ENCODE measurements around the gene SLCO3A1.

Gene SLCO3A1

DNA sequence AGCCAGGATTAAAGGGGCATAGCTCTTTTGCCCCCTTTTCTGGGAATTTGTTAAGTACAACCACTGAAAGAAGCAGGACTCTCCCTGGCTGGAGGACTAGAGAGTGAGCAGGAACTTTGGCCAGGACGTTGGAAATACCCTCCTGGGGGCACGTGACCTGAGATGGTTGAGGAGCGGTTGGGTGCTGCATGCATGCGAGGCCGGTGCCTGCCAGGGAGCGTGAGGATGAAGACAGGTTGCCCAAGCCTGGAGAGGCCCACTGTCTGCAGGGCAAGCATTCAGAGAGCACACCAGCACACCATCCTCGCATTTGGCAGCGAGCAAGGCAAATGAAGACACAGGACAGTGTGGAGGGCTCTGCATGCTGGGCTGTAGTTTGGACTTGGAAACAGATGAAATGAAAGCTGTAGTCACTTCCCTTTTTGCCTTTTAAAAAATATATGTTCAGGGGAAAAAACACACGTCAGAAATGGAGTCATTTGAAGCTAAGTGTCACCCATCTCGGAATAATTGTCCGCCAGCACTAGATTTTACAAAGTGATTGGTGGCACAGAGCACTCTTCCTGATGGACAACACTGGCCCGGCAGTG lies 217.6 kb downstream of the SLCO3A1 start:
- no peak for DNase-seq (ENCODE audit: low spot score)

DNA sequence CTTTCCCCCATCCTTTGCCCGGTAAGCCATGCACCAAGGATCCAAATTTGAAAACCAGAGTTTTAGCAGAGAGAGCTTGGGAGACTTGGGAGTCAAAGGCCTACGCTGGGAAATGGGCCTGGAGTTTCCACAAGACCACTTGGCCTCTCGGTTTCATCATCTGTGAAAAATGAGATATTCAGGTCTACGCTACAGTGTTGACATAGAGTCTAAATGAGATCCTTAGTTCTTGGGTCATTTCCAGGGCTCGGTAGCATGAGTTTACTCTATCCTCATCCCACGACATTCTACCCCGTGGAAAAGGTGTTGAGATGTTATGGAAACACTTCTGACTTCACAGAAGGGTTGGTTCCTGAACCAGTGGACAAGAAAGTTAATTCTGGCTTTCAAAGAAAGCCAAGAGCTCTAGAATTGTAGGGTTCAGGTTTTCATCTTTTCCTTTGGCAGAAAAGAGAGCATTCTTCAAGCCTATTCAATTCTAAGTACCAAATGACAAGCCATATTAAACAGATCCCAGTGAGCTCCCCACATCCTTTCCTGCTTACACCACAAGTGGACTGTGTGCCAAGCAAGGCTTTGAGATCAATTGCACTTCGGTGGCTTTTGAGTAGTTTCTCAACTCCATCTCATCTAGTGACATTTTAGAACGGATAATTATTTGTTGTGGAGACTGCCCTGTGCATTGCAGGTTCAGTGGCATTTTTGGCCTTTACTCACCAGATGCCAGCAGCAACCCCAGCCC lies 219.7 kb downstream of the SLCO3A1 start:
- no peak for DNase-seq (ENCODE audit: low spot score)

DNA sequence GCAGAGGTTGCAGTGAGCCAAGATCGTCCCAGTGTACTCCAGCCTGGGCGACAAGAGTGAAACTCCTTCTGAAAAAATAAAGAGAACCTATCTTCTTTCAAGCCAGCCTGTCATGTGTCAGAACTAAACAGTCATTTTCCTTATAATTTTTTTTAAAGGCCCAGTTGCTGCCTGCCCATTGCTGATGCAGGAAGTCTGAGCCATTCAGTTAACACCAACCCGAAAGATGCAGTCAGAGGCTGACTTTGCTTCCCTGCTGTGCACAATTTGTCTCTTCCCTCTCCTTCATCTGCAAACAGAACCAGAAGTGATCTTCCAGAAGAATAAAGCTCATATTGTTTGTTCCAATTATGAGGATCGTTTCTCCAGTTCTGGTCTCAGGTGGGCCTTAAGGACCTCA lies 220.6 kb downstream of the SLCO3A1 start:
- DNase-seq (ENCODE audit: low spot score) = no peak

DNA sequence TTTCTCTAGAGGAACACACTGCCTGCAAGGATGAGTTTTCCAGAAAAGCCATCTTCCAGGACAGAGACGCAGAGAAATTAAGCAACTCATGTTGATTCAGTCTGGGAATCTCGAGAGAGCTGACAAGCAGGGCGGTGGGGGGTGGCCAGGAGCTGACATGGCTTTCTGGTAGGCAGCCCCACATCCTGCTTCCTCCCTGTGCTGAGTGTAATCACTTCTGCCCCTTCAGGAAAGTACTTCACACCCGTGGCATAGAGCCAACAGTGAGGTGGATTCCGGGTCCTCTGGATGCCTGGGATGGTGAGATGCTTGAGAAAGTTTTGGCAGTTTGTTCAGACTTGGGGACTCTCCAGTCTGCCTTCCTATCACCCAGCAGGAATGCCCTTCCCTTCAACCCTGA lies 221.1 kb downstream of the SLCO3A1 start:
- DNase-seq (ENCODE audit: low spot score) = peak; percentile 62

DNA sequence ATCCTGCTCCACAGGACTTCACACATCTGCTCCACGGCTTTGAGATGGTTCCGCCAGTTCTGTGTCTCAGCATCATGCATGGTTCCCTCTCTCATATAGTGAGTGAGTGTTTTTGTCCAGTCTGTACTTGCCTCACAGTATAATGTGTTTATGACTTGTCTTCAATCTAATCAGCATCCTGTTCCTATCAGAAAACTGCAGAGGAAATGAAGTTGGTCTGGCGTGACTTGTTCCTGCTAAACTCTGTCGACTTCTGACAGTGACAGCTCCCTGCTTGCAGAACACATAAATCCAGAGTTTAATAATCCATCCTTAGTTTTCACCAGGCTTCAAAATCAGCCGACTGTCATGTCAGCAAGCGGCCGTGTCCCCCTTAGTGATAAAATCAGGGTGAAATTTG lies 222.3 kb downstream of the SLCO3A1 start:
- no peak for DNase-seq (ENCODE audit: low spot score)

DNA sequence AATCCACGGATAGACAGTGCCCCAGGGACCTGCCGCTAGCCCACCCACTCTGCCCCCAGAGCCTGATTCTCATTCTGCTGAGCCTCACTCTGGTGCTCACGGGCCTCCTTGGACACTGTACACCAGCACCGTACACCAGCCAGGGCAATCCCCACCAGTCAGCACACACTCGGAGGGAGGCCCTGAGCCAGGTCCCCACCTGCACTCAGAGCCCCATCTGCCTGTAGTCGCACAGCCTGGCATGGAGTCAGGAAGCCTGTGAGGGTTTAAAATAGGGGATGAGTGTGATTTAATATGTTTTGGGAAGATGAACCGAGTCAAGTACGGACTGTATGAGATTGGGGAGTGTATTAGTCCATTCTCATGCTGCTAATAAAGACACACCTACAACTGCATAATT lies 223.0 kb downstream of the SLCO3A1 start:
- no peak for DNase-seq (ENCODE audit: low spot score)

DNA sequence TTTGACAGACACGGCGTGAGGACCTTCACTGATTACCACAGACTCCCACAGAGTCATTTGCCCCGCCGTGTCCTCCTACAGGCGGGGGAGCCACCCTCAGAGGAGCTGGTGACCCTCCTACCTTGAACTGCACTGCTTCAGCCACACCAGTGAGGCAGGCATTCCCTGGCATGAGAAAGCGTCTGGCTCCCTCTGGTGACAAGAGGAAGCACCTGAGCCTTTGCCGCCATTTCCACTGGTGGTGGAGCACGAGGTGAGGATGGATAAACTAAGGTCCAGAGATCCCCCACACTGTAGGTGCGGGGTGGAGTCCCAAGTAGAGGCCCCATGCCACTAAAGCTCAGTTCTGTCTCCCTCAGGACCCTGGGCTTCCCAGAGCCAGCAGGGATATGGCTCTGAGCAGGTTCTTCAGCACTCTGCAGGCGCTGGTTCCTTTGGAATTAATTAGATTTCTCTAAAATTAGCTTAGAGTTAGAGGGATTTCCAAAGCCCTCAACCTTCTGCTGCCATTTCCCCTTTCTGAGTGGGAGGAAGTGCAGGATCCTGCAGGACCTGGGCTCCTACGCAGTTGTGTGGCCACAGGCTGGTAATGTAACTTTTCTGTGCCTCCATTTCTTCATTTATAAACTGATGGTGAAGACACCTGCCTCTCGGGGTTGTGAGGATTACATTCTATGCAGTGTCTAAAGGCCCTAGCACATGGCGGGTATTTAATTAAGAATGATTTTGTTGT lies 224.0 kb downstream of the SLCO3A1 start:
- peak; percentile 83 for DNase-seq (ENCODE audit: low spot score)

DNA sequence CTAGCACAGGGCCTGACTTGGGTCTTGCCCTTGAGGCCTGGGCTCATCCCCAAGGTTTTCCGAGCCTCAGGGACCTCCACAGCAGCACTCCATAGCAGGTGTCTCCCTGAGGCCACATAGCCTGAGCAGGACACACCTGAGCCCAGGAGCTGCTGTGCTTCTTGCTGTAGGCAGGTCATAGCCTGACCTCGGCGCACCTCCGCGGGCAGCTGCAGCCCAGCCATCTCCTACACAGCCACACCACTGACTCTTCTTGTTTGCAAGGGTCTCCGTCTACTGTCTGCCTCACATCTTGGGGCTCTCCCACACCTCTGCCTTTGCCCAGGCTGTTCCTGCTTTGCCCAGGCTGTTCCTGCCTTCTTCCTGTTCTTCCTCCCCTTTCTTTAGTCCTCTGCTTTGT lies 224.8 kb downstream of the SLCO3A1 start:
- no peak for DNase-seq (ENCODE audit: low spot score)

DNA sequence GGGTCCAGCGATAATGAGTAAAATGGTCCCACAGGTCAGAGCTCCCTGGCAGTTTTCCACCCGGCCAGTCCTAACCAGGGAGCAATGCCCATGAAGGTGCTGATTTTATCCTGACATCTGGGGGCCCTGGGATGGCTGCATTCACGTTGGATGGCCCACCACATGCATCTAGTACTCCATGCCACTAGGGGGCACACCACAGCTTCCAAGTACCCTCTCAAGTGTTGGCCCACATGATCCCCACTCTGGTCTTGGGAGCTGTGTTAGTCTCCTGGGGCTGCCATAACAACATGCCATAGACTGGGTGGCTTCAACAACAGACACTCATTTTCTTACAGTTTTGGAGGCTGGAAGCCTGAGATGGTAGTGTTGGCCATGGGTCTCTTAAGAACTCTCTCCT lies 225.5 kb downstream of the SLCO3A1 start:
- no peak for DNase-seq (ENCODE audit: low spot score)

DNA sequence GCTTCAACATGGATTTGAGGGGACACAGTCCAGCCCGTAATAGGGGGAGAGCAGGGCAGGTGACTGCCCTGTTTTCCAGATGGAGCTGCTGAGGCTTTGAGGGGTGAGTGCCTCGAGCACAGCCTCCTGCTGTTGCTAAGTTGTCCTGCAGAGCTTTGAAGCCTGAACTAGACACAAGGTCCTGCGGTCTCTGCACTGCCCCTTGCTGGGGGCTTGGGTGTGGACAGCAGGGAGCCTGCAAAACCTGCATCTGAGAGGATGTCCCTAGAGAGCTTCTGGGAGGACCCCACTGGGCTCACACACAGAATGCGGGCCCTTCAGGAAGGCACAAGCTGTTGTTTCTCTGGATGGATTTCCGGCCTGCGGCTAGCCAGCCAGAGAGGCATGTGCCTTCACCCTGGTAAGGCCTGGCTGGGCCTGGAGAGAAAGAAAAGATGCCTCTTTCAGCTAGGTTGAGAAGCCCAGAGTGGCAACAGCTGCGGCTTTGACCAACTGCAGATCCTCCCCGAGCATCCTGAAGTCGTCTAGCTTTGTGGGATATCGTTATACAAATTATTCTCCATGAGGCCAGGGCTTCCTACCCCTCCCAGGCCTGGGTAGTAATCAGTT lies 226.2 kb downstream of the SLCO3A1 start:
- DNase-seq (ENCODE audit: low spot score) = no peak

DNA sequence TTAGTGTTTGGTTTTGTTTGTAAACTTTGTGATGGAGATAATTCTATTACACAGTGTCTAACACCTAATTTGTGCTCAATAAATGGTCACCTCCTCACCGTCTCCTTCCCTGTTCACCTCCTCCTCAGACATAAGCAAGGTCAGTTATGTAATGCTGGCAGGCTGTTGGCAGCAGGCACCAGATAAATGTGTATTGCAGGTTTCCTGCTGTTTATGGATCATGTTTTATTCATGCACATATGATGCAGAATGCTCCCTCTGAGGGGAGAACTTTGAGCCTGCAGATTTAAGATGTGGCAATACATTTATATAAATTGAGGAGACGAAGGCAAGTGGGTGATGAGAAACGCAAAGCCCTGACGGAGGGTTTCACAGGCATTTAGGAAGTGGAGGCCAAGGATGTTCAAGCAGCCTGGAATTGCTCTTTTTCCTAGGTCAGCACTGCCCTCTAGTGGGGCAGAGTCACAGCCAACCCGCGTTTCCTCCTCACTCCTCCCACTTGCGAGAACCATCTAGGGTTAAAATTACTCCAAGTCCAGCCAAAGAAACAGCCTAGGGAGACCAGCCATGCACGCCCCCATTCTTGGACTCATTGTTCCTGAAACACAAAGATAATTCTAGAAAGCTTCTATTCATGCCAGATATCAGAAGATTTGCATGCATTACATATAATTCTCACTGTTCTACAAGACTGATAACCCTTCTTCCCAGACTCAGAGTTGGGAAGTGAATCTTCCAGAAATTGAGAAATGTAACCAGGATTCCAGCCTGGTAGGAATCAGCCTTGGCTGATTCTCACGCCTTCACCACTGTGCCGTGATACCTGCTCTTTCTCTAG lies 228.7 kb downstream of the SLCO3A1 start:
- peak; percentile 72 for DNase-seq (ENCODE audit: low spot score)

DNA sequence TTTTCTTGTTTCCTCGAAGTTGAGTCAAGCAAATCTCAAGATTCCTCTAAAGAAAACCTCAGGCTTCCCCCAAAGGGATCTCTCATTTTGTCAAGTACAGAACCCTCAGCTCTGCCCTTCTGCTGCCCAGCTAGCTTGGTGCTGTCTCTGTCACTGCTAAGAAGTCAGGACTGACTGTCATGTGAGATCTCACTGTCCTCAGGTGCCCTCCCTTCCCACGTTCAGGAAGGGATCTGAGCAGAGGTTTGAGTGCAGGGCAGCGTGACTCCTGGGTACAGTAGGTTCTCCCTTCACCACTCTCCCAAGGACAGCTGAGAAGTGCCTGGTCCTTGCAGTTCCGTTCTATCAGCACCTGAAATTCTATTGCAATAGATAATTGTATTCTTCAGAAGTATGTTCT lies 229.7 kb downstream of the SLCO3A1 start:
- no peak for DNase-seq (ENCODE audit: low spot score)

DNA sequence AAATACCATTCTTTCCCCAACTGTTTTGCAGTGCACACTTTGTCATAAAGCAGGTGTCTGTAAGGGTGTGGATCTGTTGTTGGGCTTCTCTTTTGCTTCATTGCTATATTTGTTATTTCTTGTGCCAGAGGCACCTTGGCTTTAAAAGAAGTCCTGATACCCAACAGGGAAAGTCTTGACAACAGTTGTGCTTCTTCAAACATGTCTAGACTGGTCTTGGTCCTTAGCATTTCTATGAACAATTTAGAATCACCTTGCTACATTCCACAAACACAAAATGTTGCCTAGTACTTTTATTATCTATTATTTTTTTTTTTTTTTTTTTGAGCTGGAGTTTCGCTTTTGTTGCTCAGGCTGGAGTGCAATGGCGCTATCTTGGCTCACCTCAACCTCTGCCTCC lies 233.7 kb downstream of the SLCO3A1 start:
- DNase-seq (ENCODE audit: low spot score) = no peak

DNA sequence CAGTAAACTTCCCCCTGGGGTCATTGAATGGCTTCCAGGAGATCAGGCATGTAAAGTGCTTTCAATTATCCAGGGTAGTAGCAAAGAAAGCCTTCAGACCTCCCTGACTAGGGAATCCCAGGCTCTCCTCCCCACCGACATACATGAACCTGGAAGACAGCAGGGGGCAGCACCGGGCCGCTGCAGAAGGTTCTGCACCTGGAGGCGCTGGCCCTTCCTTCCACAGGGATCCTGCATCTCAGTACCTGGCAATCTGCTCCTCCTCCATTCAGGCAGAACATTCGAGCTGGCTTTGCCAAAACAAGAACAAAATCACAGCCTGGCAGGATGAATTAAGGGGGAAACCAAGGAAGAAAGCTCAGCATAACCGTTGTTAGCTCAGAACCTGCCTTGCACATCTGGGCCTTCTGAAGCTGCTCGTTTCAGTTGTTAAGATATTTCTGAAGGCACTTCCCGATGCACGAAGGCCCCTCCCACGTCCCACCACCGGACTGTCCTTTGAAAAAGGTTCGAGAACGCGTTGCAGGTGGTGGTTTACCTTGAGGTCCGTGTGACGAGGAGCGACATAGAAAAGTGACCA lies 237.7 kb downstream of the SLCO3A1 start:
- no peak for DNase-seq (ENCODE audit: low spot score)

DNA sequence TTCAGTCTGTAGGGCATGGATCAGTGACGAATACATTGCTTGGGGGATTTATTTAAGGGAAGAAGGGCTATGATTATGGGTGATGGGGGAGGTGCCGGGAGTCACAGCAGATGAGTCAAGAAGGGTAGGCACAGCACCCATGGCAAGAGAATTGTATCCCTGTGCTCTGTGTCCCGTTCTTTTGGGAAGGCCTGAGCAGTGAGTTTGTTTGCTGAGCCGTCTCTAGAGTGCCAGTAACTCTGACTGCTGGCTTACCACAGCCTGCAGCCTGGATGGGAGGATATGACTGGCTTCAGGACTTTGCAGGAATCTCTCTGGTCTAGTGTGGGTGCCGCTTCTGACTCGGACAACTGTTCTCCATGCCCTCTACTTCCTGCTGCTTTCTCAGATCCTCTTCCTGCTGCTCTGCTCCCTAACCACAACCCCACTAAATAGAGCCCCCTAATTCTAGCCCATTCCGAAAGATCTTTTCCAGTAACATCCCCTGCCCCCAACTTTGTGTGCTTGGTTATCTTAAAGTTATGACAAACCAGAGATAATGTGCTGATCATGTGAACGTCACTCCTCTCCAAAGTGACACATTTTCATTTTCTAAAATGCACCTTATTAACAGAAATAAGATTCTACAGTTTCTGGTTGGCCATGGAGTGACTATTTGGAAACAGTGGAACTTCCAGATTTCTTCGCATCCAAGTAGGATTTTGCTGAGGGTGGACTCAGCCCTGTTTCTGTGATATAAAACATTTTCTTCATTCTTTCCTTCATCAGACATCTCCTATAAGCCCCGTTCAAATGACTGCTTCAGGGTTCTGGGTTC lies 239.0 kb downstream of the SLCO3A1 start:
- no peak for DNase-seq (ENCODE audit: low spot score)

DNA sequence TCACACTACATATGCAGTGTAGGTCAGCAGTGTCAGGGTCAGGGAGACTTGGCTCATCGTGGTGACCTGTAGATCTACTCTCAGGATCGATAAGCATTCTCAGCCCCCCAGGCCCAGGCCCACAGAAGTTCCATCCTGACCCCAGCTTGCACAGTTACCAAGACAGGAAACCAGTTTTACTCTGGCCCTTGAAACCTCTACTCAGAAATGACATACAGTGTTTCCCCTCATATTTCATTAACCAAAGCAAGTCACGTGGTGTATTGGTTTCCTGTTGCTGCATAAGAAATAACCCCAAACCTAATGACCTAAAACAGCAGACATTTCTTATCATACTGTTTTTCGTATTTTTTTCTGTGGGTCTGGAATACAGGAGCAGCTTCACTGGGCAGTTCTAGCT lies 242.2 kb downstream of the SLCO3A1 start:
- no peak for DNase-seq (ENCODE audit: low spot score)

DNA sequence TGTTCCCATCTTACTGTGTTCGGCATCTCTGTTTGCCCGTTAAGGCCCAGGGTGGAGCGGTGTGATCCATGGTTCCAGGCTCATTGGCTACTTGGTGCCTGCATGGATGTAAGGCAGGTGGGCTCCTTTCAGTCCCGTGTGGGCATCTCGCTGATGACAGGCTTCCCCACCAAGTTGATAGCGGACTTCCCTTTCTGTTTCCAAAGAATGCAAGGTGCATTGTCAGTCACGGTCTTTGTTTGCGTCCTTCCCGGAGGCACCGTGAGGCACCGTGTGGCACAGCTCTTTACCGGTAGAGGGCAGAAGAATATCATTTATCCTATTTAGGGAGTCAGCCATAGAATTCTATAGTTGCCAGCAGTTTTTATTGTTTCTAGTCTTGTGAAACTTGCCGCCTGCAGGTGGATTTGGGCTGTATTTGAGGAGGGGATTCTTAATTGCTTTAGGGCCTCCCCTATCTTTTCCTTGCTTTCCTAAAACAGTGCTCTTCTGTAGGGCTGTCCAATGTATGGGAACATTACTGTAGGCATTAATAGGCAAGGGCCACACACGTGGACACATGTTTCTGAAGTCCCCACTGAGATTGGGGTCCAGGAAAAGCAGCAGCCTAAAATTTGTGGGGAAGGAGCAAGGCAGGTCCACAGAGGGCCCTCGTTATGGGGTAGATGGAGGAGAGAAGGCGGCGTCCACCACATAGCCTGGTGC lies 244.1 kb downstream of the SLCO3A1 start:
- peak; percentile 41 for DNase-seq (ENCODE audit: low spot score)

DNA sequence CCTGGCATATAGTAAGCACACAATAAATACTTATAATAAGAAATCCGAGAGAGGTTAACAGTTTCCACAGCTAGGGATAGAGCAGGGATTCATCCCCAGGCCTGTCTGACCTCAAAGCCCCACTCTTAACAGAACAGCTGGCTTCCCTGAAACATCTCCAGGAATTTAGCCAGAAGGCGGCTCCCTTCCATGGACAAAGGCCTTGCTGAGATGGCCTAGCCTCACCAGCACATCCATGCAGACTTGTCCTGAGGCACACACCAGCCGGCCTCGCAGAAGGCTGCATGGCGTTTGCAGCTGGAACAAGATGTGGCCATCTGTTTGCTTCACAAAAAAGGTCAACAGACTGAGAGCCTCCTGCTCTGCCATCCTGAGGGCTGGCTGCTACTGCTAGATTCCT lies 245.4 kb downstream of the SLCO3A1 start:
- DNase-seq (ENCODE audit: low spot score) = no peak

DNA sequence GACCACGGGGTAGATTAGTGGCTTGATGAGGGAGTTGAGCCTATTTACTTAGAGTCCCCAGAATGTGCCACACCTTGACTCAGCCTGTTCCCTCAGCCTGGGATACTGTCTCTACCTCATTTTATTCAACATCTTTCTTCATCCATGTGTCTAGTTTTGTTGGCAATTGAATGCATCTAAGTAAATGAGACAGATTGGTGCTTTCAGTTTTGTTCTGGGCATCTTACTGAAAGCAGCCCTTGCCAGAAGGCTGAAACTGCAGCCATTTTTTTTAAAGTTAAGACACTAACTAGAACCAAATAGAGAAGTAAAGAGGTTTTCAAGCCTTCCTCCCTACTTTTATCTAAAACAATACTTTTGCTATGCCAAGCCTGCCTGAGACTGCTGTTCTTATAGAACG lies 246.8 kb downstream of the SLCO3A1 start:
- no peak for DNase-seq (ENCODE audit: low spot score)

DNA sequence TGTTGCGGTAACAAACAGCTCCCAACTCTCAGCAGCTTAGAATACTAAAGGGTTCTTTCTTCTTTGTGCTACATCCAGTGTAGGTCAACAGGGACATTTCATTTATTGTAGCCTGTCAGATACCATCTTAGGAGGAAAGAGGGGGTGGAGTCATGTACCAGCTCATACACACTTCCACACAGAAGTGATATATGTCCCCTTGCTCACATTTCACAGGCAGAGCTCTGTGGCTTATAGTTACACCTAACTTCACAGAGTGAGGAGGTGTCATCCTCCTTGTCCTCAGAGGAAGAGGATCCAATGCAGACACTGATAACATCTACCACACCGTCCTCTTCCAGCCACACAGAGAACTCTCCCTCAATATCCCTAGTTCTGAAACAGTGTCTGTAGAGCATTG lies 247.2 kb downstream of the SLCO3A1 start:
- no peak for DNase-seq (ENCODE audit: low spot score)

Measured in hepatic stellate cell (primary cell).